ENCODE data around the gene ZNF184.
"Not testable (repeated sequence)": the region's sequence is repeated elsewhere in the genome, so short reads cannot be mapped to it uniquely, and the experiment has no call there.

The ZNF184 gene

GRCh38 chr6:27451660-27452390 lies 21.1 kb downstream of the ZNF184 start:
- Histone ChIP-seq H3K9ac (ENCODE audit: low read depth, low read length) (no peak overlapping the region), H3K4me3 (ENCODE audit: low read depth, low read length) (0 out of 2 replicates have a peak overlapping the region, but pooled peaks have one; percentile 21), H3K27ac (ENCODE audit: low read depth, low read length) (no peak overlapping the region), H3K27me3 (ENCODE audit: control insufficient read depth, insufficient read depth, low read length) (no peaks in the 10 kb centered on the region), H3K4me1 (ENCODE audit: control insufficient read depth, insufficient read depth, low read length) (no peaks in the 10 kb centered on the region), H3K36me3 (ENCODE audit: control insufficient read depth, insufficient read depth, low read length) (peaks cover 67% of the 10 kb centered on the region), H3K9me3 (ENCODE audit: control insufficient read depth, insufficient read depth, low read length) (peaks cover 86% of the 10 kb centered on the region)

GRCh38 chr6:27448456-27448855 lies 24.4 kb downstream of the ZNF184 start:
- Histone ChIP-seq H3K27ac (ENCODE audit: low read depth, low read length) (no peak overlapping the region), H3K27me3 (ENCODE audit: control insufficient read depth, insufficient read depth, low read length) (no peaks in the 10 kb centered on the region), H3K36me3 (ENCODE audit: control insufficient read depth, insufficient read depth, low read length) (peaks cover 33% of the 10 kb centered on the region), H3K4me1 (ENCODE audit: control insufficient read depth, insufficient read depth, low read length) (no peaks in the 10 kb centered on the region), H3K9me3 (ENCODE audit: control insufficient read depth, insufficient read depth, low read length) (peaks cover 58% of the 10 kb centered on the region), H3K9ac (ENCODE audit: low read depth, low read length) (no peak overlapping the region), H3K4me3 (ENCODE audit: low read depth, low read length) (no peak overlapping the region)

DNA sequence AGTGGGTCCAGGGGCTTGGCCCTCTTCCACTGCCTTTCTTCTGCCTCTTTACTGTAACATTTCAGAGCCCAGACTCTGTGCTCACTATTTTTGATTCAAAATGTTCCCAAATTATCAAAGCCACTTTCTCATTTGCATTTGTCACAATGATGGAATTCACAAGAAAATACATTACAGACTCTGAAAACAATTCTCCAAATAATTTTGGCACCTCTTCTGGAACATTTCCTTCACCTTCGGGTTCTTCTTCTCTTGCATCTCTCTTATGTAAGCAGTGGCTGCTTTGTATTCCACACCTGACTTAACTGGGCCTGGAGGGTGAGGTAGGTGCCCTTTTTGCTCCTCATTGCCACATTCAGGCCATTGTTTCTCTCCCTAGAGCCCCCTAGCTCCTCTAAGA lies 30.0 kb downstream of the ZNF184 start:
- peaks cover 9% of the 10 kb centered on the region; the same call in 1 of the 2 replicates for H3K9me3 ChIP-seq (ENCODE audit: control insufficient read depth, insufficient read depth, low read length)
- no peaks in the 10 kb centered on the region for H3K36me3 ChIP-seq (ENCODE audit: control insufficient read depth, insufficient read depth, low read length)
- H3K27me3 ChIP-seq (ENCODE audit: control insufficient read depth, insufficient read depth, low read length), result no peaks in the 10 kb centered on the region
- H3K27ac ChIP-seq (ENCODE audit: low read depth, low read length), result no peak overlapping the region
- no peak overlapping the region for H3K9ac ChIP-seq (ENCODE audit: low read depth, low read length)
- no peaks in the 10 kb centered on the region for H3K4me1 ChIP-seq (ENCODE audit: control insufficient read depth, insufficient read depth, low read length)
- H3K4me3 ChIP-seq (ENCODE audit: low read depth, low read length), result no peak overlapping the region

DNA sequence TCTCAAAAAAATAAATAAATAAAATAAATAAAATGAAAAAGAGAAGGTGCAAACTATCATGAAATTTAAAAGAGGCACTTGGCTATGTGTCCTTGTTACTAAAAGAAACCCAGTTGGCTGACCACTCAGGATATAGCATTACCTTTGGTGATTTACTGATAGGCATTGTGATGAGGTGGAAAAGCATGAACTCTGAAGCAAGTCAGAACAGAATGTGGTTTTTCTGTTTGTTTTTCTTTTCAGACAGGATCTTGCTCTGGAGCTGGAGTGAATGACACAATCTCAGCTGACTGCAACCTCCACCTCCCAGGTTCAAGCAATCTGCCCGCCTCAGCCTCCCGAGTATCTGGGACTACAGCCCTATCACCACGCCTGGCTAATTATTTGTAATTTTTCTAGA lies 31.9 kb downstream of the ZNF184 start:
- Histone ChIP-seq H3K27me3 (ENCODE audit: control insufficient read depth, insufficient read depth, low read length) (no peaks in the 10 kb centered on the region), H3K36me3 (ENCODE audit: control insufficient read depth, insufficient read depth, low read length) (no peaks in the 10 kb centered on the region), H3K4me3 (ENCODE audit: low read depth, low read length) (no peak overlapping the region), H3K27ac (ENCODE audit: low read depth, low read length) (no peak overlapping the region), H3K9me3 (ENCODE audit: control insufficient read depth, insufficient read depth, low read length) (peaks cover 9% of the 10 kb centered on the region; the same call in 1 of the 2 replicates), H3K4me1 (ENCODE audit: control insufficient read depth, insufficient read depth, low read length) (no peaks in the 10 kb centered on the region), H3K9ac (ENCODE audit: low read depth, low read length) (no peak overlapping the region)

GRCh38 chr6:27439371-27439770 lies 33.5 kb downstream of the ZNF184 start:
- H3K9me3 ChIP-seq (ENCODE audit: control insufficient read depth, insufficient read depth, low read length), result peaks cover 9% of the 10 kb centered on the region
- H3K36me3 ChIP-seq (ENCODE audit: control insufficient read depth, insufficient read depth, low read length), result no peaks in the 10 kb centered on the region
- H3K27ac ChIP-seq (ENCODE audit: low read depth, low read length), result no peak overlapping the region
- H3K4me1 ChIP-seq (ENCODE audit: control insufficient read depth, insufficient read depth, low read length), result no peaks in the 10 kb centered on the region
- no peak overlapping the region for H3K4me3 ChIP-seq (ENCODE audit: low read depth, low read length)
- H3K27me3 ChIP-seq (ENCODE audit: control insufficient read depth, insufficient read depth, low read length), result no peaks in the 10 kb centered on the region
- H3K9ac ChIP-seq (ENCODE audit: low read depth, low read length), result no peak overlapping the region

DNA sequence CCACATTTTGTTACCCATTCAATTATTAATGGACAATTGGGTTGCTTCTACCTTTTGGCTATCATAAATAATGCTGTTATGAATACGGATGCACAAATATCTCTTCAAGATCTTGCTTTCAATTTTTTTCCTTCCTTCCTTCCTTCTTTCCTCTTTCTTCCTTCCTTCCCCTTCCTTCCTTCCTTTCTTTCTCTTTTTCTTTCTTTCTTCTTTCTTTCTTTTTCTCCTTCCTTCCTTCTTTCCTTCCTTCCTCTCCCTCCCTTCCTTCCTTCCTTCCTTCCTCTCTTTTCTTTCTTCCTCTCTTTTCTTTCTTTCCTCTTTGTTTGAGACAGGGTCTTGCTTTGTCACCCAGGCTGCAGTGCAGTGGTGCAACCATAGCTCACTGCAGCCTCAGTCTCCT lies 39.2 kb downstream of the ZNF184 start:
- Histone ChIP-seq H3K4me1 (ENCODE audit: control insufficient read depth, insufficient read depth, low read length) (no peaks in the 10 kb centered on the region), H3K27ac (ENCODE audit: low read depth, low read length) (no peak overlapping the region), H3K36me3 (ENCODE audit: control insufficient read depth, insufficient read depth, low read length) (no peaks in the 10 kb centered on the region), H3K4me3 (ENCODE audit: low read depth, low read length) (no peak overlapping the region), H3K27me3 (ENCODE audit: control insufficient read depth, insufficient read depth, low read length) (no peaks in the 10 kb centered on the region), H3K9me3 (ENCODE audit: control insufficient read depth, insufficient read depth, low read length) (peaks cover 11% of the 10 kb centered on the region; the same call in 1 of the 2 replicates), H3K9ac (ENCODE audit: low read depth, low read length) (no peak overlapping the region)

- Histone ChIP-seq H3K36me3 (ENCODE audit: control insufficient read depth, insufficient read depth, low read length) (no peaks in the 10 kb centered on the region), H3K9ac (ENCODE audit: low read depth, low read length) (no peak overlapping the region), H3K4me1 (ENCODE audit: control insufficient read depth, insufficient read depth, low read length) (no peaks in the 10 kb centered on the region), H3K27me3 (ENCODE audit: control insufficient read depth, insufficient read depth, low read length) (no peaks in the 10 kb centered on the region), H3K9me3 (ENCODE audit: control insufficient read depth, insufficient read depth, low read length) (0 out of 2 replicates have a peak, but pooled peaks cover 4% of the 10 kb centered on the region), H3K4me3 (ENCODE audit: low read depth, low read length) (no peak overlapping the region), H3K27ac (ENCODE audit: low read depth, low read length) (no peak overlapping the region)
Measured at GRCh38 chr6:27428966-27429365, 43.9 kb downstream of the ZNF184 start.

DNA sequence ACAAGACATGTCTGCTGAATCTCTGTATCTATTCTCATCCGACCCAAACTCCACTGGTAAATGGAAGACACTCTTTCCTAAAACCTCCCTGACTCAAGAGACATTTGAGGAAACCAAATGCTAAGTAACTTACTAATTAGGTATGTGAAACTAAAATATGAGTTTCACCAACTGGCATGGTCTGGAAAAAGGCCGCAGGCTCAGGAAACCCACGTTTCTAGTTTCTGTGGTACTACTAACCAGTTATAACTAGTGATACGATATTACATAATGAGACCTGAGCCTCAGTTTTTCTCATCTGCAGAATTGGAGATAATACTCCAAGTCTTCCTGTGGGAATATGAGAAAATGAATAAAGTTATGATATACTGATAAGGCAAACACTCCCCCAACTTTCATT lies 44.4 kb downstream of the ZNF184 start:
- Histone ChIP-seq H3K9ac (ENCODE audit: low read depth, low read length) (no peak overlapping the region), H3K36me3 (ENCODE audit: control insufficient read depth, insufficient read depth, low read length) (no peaks in the 10 kb centered on the region), H3K9me3 (ENCODE audit: control insufficient read depth, insufficient read depth, low read length) (0 out of 2 replicates have a peak, but pooled peaks cover 4% of the 10 kb centered on the region), H3K27ac (ENCODE audit: low read depth, low read length) (no peak overlapping the region), H3K27me3 (ENCODE audit: control insufficient read depth, insufficient read depth, low read length) (no peaks in the 10 kb centered on the region), H3K4me3 (ENCODE audit: low read depth, low read length) (no peak overlapping the region), H3K4me1 (ENCODE audit: control insufficient read depth, insufficient read depth, low read length) (no peaks in the 10 kb centered on the region)

DNA sequence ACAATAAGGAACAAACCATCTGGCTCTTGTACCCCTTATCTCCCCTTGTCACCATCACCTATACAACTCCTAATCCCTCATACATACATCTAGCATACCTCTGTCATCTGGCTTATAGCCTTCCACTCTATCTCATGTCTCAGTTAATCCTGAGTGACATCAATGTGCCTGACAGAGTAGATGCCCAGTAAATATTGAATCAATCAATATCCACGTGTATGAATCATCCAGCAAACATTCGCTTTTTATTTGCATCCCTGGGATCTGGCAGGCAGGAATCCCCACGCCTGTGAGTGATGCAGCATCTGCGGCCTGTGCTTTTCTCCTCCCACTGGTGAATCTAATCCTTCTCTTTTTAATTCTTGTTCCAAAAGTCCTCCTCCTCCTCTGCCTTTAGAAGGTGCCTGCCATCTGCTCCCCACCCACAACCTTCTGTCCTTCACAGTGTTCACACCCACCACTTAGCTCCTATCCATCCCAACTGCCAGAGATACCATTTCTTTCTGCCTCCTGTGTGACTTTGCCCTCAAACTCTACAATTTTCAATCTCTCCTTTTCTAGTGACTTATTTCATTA lies 46.8 kb downstream of the ZNF184 start:
- H3K4me1 ChIP-seq (ENCODE audit: control insufficient read depth, insufficient read depth, low read length), result no peaks in the 10 kb centered on the region
- H3K27ac ChIP-seq (ENCODE audit: low read depth, low read length), result no peak overlapping the region
- no peaks in the 10 kb centered on the region for H3K36me3 ChIP-seq (ENCODE audit: control insufficient read depth, insufficient read depth, low read length)
- no peak overlapping the region for H3K4me3 ChIP-seq (ENCODE audit: low read depth, low read length)
- H3K27me3 ChIP-seq (ENCODE audit: control insufficient read depth, insufficient read depth, low read length), result no peaks in the 10 kb centered on the region
- no peaks in the 10 kb centered on the region for H3K9me3 ChIP-seq (ENCODE audit: control insufficient read depth, insufficient read depth, low read length)
- H3K9ac ChIP-seq (ENCODE audit: low read depth, low read length), result no peak overlapping the region

DNA sequence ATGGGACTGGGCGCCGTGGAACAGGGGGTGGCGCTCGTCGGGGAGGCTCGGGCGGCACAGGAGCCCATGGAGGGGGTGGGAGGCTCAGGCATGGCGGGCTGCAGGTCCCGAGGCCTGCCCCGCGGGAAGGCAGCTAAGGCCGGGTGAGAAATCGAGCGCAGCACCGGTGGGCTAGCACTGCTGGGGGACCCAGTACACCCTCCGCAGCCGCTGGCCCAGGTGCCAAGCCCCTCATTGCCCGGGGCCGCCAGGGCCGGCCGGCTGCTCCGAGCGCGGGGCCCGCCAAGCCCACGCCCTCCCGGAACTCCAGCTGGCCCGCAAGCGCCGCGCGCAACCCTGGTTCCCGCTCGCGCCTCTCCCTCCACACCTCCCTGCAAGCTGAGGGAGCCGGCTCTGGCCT lies 48.1 kb downstream of the ZNF184 start:
- not testable (repeated sequence) for H3K36me3 ChIP-seq (ENCODE audit: control insufficient read depth, insufficient read depth, low read length); H3K4me1 ChIP-seq (ENCODE audit: control insufficient read depth, insufficient read depth, low read length); H3K9ac ChIP-seq (ENCODE audit: low read depth, low read length); H3K27ac ChIP-seq (ENCODE audit: low read depth, low read length); H3K27me3 ChIP-seq (ENCODE audit: control insufficient read depth, insufficient read depth, low read length); H3K9me3 ChIP-seq (ENCODE audit: control insufficient read depth, insufficient read depth, low read length); H3K4me3 ChIP-seq (ENCODE audit: low read depth, low read length)

- no peaks in the 10 kb centered on the region for H3K36me3 ChIP-seq (ENCODE audit: control insufficient read depth, insufficient read depth, low read length)
- H3K9ac ChIP-seq (ENCODE audit: low read depth, low read length), result no peak overlapping the region
- no peaks in the 10 kb centered on the region for H3K4me1 ChIP-seq (ENCODE audit: control insufficient read depth, insufficient read depth, low read length)
- no peak overlapping the region for H3K27ac ChIP-seq (ENCODE audit: low read depth, low read length)
- no peaks in the 10 kb centered on the region for H3K27me3 ChIP-seq (ENCODE audit: control insufficient read depth, insufficient read depth, low read length)
- no peak overlapping the region; the same call in 1 of the 2 replicates for H3K4me3 ChIP-seq (ENCODE audit: low read depth, low read length)
- no peaks in the 10 kb centered on the region for H3K9me3 ChIP-seq (ENCODE audit: control insufficient read depth, insufficient read depth, low read length)
Measured at GRCh38 chr6:27422651-27423332, 50.1 kb downstream of the ZNF184 start.

All from HUES48 (cell line).